Ovary (tissue), 10 donors: Measurements from ENCODE around the gene LPIN3. TPM values are rescaled to one million over a fixed set of nuclear protein-coding genes. Genes with fewer than 3 reads are reported as not detected.

ENCODE experiments used
- DNase-seq, 5 donors: peaks; one replicate each; pipeline ENCODE4 v3.0.0-alpha.2; 2019 to 2020
- H3K27ac ChIP-seq, 2 donors: fragments of 200-600 bp; one replicate each; pipeline versions ENCODE4 v1.5.1 to v1.8.0; 2019 to 2022
- H3K27me3 ChIP-seq: fragments of 200-600 bp; one replicate; pipeline ENCODE4 v1.8.0; 2022
- H3K36me3 ChIP-seq: fragments of 200-600 bp; sonication (generic); one replicate; pipeline ENCODE4 v1.5.1; 2019
- H3K4me1 ChIP-seq: one replicate; pipeline ENCODE4 v1.8.1; 2013; ENCODE audit warnings: mild to moderate bottlenecking, moderate library complexity; ENCODE audit not compliant: insufficient read depth
- H3K4me3 ChIP-seq: fragments of 200-600 bp; sonication (generic); one replicate; pipeline ENCODE4 v1.5.1; 2017
- H3K9me3 ChIP-seq, 2 donors: fragments of 200-600 bp in 1 of 2; sonication (generic) in 1 of 2; one replicate each; pipeline versions ENCODE4 v1.5.1 to v1.8.1; 2013 to 2019; ENCODE audit warnings: mild to moderate bottlenecking in 1 of 2, moderate library complexity in 1 of 2
- EP300 ChIP-seq: sonication (generic); formaldehyde crosslinking; IDR thresholded peaks from one replicate; pipeline ENCODE4 v1.6.1; 2017; ENCODE audit warnings: antibody characterized with exemption
- POLR2A ChIP-seq: fragments of 450-650 bp; IDR thresholded peaks from one replicate; pipeline ENCODE4 v1.6.1; 2017; ENCODE audit warnings: antibody characterized with exemption, mild to moderate bottlenecking, moderate library complexity
- WGBS, 3 donors: extraction: QIAGEN DNeasy Blood & Tissue Kit in 1 of 3; methylation state at CpG; one replicate each; pipeline versions ENCODE4 v1.1.5 to v1.1.7; 2013 to 2017; 5-methylcytosine and 5-hydroxymethylcytosine counted together
- intact Hi-C, 4 donors: fragments of 100-400 bp; cut with DNase I; formaldehyde crosslinking; loops; one replicate each; pipeline versions ENCODE4 v1.11.0 to v1.15.1; 2022 to 2023
- long read RNA-seq, 3 donors: library from polyadenylated mRNA in 2 of 3; unstranded in 2 of 3; transcript quantifications; one replicate each; pipeline ENCODE4 v2.0.0 and lab custom pipeline, GENCODE V29; 2021 to 2026
- polyA plus RNA-seq, 2 donors: library from polyadenylated mRNA; stranded (reverse); fragments of 200-250 nt in 1 of 2; fragments of 350-450 nt in 1 of 2; fragmentation: Illumina TruSeq in 1 of 2; extraction: RNeasy Lipid Tissue Mini Kit (QIAGEN cat#74804) in 1 of 2; gene quantifications; one replicate each; pipeline ENCODE4 v1.2.3, GENCODE V29; 2013 to 2014
- total RNA-seq, 7 donors: library from RNA; depleted of rRNA in 2 of 7; stranded (reverse); fragments of >200 nt in 2 of 7; fragmentation: NEBNext Ultra II Directional in 3 of 7; extraction: Animal tissue kit (Norgen Biotek cat#: 25700) in 3 of 7; gene quantifications; one replicate each; pipeline versions ENCODE4 v1.1.0 to v1.2.4, GENCODE V29; 2016 to 2023
- TF ChIP-seq, protein P1 (sequence below), 3 donors: fragments of 450-650 bp in 2 of 3; fragments of 200-600 bp in 1 of 3; IDR thresholded peaks; one replicate each; pipeline versions ENCODE4 v1.5.1 to v1.8.0; 2016 to 2022; ENCODE audit warnings: antibody characterized with exemption in 3 of 3, mild to moderate bottlenecking in 1 of 3
- donor health status: DM: no; HTN: no; CAD: no; lungs with moderate emphysema.
- donor health status: DM: no; HTN: no; CAD: no.
- donor health status: Bipolar disorder and iron deficiency.
- donor health status: DM: yes; HTN: yes; CAD: no.
- donor health status: DM: no; HTN: no; CAD: no.
- donor health status: DM: yes; HTN: yes; CAD: no.

The LPIN3 gene, protein sequence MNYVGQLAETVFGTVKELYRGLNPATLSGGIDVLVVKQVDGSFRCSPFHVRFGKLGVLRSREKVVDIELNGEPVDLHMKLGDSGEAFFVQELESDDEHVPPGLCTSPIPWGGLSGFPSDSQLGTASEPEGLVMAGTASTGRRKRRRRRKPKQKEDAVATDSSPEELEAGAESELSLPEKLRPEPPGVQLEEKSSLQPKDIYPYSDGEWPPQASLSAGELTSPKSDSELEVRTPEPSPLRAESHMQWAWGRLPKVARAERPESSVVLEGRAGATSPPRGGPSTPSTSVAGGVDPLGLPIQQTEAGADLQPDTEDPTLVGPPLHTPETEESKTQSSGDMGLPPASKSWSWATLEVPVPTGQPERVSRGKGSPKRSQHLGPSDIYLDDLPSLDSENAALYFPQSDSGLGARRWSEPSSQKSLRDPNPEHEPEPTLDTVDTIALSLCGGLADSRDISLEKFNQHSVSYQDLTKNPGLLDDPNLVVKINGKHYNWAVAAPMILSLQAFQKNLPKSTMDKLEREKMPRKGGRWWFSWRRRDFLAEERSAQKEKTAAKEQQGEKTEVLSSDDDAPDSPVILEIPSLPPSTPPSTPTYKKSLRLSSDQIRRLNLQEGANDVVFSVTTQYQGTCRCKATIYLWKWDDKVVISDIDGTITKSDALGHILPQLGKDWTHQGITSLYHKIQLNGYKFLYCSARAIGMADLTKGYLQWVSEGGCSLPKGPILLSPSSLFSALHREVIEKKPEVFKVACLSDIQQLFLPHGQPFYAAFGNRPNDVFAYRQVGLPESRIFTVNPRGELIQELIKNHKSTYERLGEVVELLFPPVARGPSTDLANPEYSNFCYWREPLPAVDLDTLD
- 10 to 100 TPM in 6 of 7 donors, 1 to 10 TPM in 1; 8.3 to 21.6 (median 16.4) TPM for total RNA-seq
- polyA plus RNA-seq: 10 to 100 TPM in 1 of 2 donors, 1 to 10 TPM in 1; 5.1 to 12.5 TPM
- long read RNA-seq, donor 1, partial matches to known transcripts: 0 of 23 reads
- long read RNA-seq, donor 1, other reads (novel, unspliced or antisense): 21 of 23 reads
- long read RNA-seq, donor 2: 0 reads
- long read RNA-seq, donor 3, partial matches to known transcripts: 2 of 10 reads
- long read RNA-seq, donor 3, other reads (novel, unspliced or antisense): 8 of 10 reads

DNA sequence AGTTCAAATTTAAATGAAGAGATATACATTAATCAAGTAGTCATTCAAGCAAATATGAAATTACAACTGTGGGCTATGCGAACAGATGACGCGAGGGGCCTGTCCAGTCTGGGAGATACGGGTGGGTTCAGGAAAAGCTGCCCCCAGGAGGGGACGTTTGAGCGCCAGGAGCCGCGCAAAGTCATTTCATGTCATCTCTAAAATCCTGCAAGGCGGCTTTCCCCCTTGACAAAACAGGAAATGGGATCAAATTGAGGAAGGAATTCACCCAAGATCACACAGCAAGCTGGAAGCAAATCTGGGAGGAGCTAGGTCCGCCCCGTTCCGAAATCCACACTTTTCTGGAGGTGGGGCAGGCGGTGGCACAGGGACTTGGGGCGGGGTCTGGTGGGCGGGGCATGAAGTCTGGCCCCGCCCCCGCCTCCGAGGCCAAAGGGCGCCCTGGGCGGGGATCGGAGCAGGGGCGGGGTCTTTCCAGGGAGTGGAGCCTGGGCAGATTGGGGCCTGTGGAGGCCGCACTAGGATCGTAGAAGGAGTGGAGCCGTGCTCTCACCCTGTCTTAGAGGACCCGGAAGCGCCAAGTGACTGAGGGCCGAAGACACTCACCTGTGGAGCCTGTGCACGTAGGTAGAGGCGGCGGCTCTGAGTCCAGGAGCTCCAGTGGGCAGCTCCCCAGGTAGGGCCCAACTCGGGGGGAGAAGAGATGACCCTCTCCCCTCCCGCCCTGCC, at the start of gene LPIN3:
LPIN3 (plus strand) TSS at position 495 of the 729 bp plus-strand sequence. CDS start 4,983 bp downstream, outside the sequence.
- Histone ChIP-seq H3K4me3 (peak within 1 kb of the TSS; percentile 45), H3K9me3 (no peaks in the 10 kb centered on the region), H3K27me3 (no peaks in the 10 kb centered on the region), H3K36me3 (no peaks in the 10 kb centered on the region), H3K4me1 (peaks cover 1% of the 10 kb centered on the region), H3K27ac (peak within 1 kb of the TSS; percentile 10 to 55)
- peak; percentile 89 to 97 (median 91) for DNase-seq
- peak; percentile 2 for TF ChIP-seq POLR2A
- TF ChIP-seq, protein P1, sequence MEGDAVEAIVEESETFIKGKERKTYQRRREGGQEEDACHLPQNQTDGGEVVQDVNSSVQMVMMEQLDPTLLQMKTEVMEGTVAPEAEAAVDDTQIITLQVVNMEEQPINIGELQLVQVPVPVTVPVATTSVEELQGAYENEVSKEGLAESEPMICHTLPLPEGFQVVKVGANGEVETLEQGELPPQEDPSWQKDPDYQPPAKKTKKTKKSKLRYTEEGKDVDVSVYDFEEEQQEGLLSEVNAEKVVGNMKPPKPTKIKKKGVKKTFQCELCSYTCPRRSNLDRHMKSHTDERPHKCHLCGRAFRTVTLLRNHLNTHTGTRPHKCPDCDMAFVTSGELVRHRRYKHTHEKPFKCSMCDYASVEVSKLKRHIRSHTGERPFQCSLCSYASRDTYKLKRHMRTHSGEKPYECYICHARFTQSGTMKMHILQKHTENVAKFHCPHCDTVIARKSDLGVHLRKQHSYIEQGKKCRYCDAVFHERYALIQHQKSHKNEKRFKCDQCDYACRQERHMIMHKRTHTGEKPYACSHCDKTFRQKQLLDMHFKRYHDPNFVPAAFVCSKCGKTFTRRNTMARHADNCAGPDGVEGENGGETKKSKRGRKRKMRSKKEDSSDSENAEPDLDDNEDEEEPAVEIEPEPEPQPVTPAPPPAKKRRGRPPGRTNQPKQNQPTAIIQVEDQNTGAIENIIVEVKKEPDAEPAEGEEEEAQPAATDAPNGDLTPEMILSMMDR (IDR thresholded peaks at IDR 0.05): no peak
- WGBS, 3 donors: 7 to 10% (median 10%) methylated on average over 33 of the region's 33 CpGs
- intact Hi-C loops: loop anchor here in 3 of 4 donors (1.0 to 10.0 kb wide), 5 partner anchors 67 to 466 kb away; no protein-coding TSS in a partner anchor

DNA sequence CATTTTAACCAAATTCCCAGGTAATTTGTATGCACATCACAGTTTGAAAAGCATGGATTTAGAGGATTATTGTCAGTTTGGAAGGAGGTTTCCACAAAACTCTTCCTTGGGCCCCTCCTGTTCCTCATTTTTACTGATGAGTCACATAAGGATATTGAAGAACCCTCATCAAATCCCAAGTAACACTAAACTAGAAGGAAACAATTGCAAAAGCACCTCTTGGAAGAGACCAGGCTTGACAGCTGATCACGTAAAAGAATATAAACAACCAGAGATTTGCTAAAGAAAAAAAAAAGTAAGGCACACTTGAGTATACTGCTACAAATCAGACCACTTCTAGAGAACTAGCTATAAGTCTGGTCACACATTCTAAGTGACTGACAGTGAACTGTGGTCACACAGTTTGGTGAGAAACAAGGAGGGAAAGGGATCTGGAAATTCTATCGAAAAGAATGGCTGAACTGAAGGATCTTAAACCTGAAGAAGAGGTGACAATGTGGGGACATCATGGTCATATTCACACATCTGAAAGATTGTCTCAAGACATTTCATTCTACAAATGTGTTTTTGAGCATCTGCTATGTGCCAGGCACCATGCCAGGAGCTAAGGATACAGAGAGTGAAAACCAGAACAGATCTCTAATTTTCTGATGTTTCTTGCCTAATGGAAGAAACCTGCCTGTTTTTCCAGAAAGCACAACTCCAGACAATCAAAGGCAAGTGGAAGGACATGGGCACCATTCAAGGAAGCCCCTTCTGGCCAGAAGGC, 47.2 kb upstream of the LPIN3 start:
- no peaks in the 10 kb centered on the region for H3K9me3 ChIP-seq
- H3K27ac ChIP-seq: peak overlapping the region in 1 of 2 donors; percentile 20
- peaks cover 3% of the 10 kb centered on the region for H3K4me1 ChIP-seq
- peak in 2 of 5 donors; percentile 24 to 40 for DNase-seq
- WGBS, 3 donors: 61 to 74% (median 65%) methylated on average over 2 of the region's 2 CpGs
- no peak for TF ChIP-seq POLR2A
- TF ChIP-seq EP300: no peak
- TF ChIP-seq, protein P1 (IDR thresholded peaks at IDR 0.05): no peak
- H3K27me3 ChIP-seq: no peaks in the 10 kb centered on the region
- intact Hi-C loops: no loop called here
- H3K36me3 ChIP-seq: no peaks in the 10 kb centered on the region
- no peak overlapping the region for H3K4me3 ChIP-seq

DNA sequence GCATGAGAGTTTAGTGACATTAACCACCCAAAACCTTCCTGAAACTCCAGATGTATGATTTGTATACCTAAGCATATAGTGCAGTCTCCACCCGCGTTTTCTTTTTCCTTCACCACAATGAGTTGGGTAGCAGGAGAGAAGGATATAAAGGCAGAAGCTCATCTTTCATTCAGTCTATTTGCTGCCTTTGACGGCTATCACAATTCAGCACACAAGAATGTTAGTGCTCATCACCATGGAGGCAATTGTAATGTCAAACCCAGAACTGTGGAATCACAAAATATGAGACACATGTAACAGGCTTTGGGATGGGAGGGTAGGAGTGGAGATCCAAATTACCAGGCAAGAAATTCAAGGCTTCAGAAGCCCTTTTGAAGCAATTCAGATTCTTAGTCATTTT, 40.7 kb upstream of the LPIN3 start:
- no peaks in the 10 kb centered on the region for H3K9me3 ChIP-seq
- DNase-seq: no peak
- intact Hi-C loops: no loop called here
- no peak overlapping the region for H3K4me3 ChIP-seq
- WGBS, 3 donors: 82 to 88% (median 87%) methylated on average over 3 of the region's 3 CpGs
- no peaks in the 10 kb centered on the region for H3K36me3 ChIP-seq
- H3K27ac ChIP-seq: no peak overlapping the region
- H3K27me3 ChIP-seq: no peaks in the 10 kb centered on the region
- TF ChIP-seq, protein P1 (IDR thresholded peaks at IDR 0.05): no peak
- TF ChIP-seq POLR2A: no peak
- TF ChIP-seq EP300: no peak
- no peaks in the 10 kb centered on the region for H3K4me1 ChIP-seq
